ENCODE measurements around the gene EDA. TPM values are rescaled to one million over a fixed set of nuclear protein-coding genes. Genes with fewer than 3 reads are reported as not detected.

Gene EDA
- total RNA-seq, 1 experiment from 2014 or later: 5.2 TPM

GRCh38 chrX:69613946-69614345 is 2.0 kb upstream of the EDA start:
- BruUV-seq (replicated peaks): no TSS peak
- ChIA-PET CTCF (no interaction called here), POLR2A (no interaction called here), RAD21 (ENCODE audit: low non-redundant PET in 1 of 2, low total read pairs in 2 of 2, uncharacterized antibody in 2 of 2, unreplicated experiment in 2 of 2) (no interaction called here)
- H3K9me2 ChIP-seq (ENCODE audit: insufficient read depth): no peaks in the 10 kb centered on the region
- no peak overlapping the region for H3K4me3 ChIP-seq (replicated peaks in 1 of 2; ENCODE audit: low read depth in 1 of 2, low read length in 2 of 2)
- intact Hi-C loops (cut with micrococcal nuclease): loop anchor here (10.0 kb wide), 2 partner anchors 481 to 789 kb away; partner anchors contain the start of gene EFNB1
- H4K20me1 ChIP-seq (ENCODE audit: insufficient read depth): no peaks in the 10 kb centered on the region
- peaks cover 0 to 3% of the 10 kb centered on the region in 2 experiments; a peak in 1 of 4 replicates for H3K4me1 ChIP-seq (ENCODE audit: control insufficient read depth in 1 of 2, insufficient read depth in 2 of 2, low read length in 2 of 2)
- H2AFZ ChIP-seq (ENCODE audit: low read depth, low read length, poor library complexity, severe bottlenecking): no peak overlapping the region
- H3K36me3 ChIP-seq (ENCODE audit: control insufficient read depth in 1 of 2, insufficient read depth in 2 of 2, low read length in 2 of 2): no peaks in the 10 kb centered on the region
- H3K9me3 ChIP-seq (ENCODE audit: control insufficient read depth in 1 of 2, insufficient read depth in 1 of 2, low read depth in 1 of 2, low read length in 2 of 2): no peaks in the 10 kb centered on the region
- H3K79me2 ChIP-seq (ENCODE audit: insufficient read depth, low read length): no peaks in the 10 kb centered on the region
- H3K27me3 ChIP-seq (ENCODE audit: insufficient read depth, low read length): no peaks in the 10 kb centered on the region
- H3K9ac ChIP-seq (ENCODE audit: low read length): no peak overlapping the region
- DNase-seq (ENCODE audit: low read depth, low spot score) (no peak), ATAC-seq (no peak)
- no peak for TF ChIP-seq MAX (IDR thresholded peaks at IDR 0.05)
- no peak for TF ChIP-seq SP1 (IDR thresholded peaks at IDR 0.05; ENCODE audit: low read depth)
- TF ChIP-seq TCF7L2 (IDR thresholded peaks at IDR 0.05; ENCODE audit: borderline replicate concordance, extremely low read depth, insufficient read depth, insufficient read length): no peak
- TF ChIP-seq POLR2A (IDR thresholded peaks at IDR 0.05; ENCODE audit: borderline replicate concordance, extremely low read depth, insufficient read depth, insufficient read length): no peak
- TF ChIP-seq ZBTB33 (IDR thresholded peaks at IDR 0.05; ENCODE audit: extremely low read depth, insufficient replicate concordance, low read length): no peak
- no peak for TF ChIP-seq JUND (IDR thresholded peaks at IDR 0.05)
- TF ChIP-seq CBX3 (IDR thresholded peaks at IDR 0.05; ENCODE audit: low read depth): no peak
- no peak for TF ChIP-seq YY1 (IDR thresholded peaks at IDR 0.05; ENCODE audit: extremely low read depth, insufficient replicate concordance, low read depth, low read length)
- no peak for TF ChIP-seq EGR1 (IDR thresholded peaks at IDR 0.05; ENCODE audit: low read depth)
- TF ChIP-seq, protein P1, sequence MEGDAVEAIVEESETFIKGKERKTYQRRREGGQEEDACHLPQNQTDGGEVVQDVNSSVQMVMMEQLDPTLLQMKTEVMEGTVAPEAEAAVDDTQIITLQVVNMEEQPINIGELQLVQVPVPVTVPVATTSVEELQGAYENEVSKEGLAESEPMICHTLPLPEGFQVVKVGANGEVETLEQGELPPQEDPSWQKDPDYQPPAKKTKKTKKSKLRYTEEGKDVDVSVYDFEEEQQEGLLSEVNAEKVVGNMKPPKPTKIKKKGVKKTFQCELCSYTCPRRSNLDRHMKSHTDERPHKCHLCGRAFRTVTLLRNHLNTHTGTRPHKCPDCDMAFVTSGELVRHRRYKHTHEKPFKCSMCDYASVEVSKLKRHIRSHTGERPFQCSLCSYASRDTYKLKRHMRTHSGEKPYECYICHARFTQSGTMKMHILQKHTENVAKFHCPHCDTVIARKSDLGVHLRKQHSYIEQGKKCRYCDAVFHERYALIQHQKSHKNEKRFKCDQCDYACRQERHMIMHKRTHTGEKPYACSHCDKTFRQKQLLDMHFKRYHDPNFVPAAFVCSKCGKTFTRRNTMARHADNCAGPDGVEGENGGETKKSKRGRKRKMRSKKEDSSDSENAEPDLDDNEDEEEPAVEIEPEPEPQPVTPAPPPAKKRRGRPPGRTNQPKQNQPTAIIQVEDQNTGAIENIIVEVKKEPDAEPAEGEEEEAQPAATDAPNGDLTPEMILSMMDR (IDR thresholded peaks at IDR 0.05 in 2 of 3, conservative IDR thresholded peaks at IDR 0.05 in 1 of 3; ENCODE audit: borderline replicate concordance in 1 of 3, insufficient read depth in 1 of 3, low read depth in 2 of 3, low read length in 2 of 3): no peak
- no peak for TF ChIP-seq EZH2phosphoT487 (IDR thresholded peaks at IDR 0.05; ENCODE audit: borderline replicate concordance)
- no peak for TF ChIP-seq POLR2AphosphoS5 (IDR thresholded peaks at IDR 0.05; ENCODE audit: low read depth, low read length)
- TF ChIP-seq, protein P2, sequence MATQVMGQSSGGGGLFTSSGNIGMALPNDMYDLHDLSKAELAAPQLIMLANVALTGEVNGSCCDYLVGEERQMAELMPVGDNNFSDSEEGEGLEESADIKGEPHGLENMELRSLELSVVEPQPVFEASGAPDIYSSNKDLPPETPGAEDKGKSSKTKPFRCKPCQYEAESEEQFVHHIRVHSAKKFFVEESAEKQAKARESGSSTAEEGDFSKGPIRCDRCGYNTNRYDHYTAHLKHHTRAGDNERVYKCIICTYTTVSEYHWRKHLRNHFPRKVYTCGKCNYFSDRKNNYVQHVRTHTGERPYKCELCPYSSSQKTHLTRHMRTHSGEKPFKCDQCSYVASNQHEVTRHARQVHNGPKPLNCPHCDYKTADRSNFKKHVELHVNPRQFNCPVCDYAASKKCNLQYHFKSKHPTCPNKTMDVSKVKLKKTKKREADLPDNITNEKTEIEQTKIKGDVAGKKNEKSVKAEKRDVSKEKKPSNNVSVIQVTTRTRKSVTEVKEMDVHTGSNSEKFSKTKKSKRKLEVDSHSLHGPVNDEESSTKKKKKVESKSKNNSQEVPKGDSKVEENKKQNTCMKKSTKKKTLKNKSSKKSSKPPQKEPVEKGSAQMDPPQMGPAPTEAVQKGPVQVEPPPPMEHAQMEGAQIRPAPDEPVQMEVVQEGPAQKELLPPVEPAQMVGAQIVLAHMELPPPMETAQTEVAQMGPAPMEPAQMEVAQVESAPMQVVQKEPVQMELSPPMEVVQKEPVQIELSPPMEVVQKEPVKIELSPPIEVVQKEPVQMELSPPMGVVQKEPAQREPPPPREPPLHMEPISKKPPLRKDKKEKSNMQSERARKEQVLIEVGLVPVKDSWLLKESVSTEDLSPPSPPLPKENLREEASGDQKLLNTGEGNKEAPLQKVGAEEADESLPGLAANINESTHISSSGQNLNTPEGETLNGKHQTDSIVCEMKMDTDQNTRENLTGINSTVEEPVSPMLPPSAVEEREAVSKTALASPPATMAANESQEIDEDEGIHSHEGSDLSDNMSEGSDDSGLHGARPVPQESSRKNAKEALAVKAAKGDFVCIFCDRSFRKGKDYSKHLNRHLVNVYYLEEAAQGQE (IDR thresholded peaks at IDR 0.05; ENCODE audit: low read depth): no peak
- TF ChIP-seq ZFX (IDR thresholded peaks at IDR 0.05): no peak
- no peak for TF ChIP-seq FOSL1 (IDR thresholded peaks at IDR 0.05; ENCODE audit: low read depth)
- TF ChIP-seq, protein P3, sequence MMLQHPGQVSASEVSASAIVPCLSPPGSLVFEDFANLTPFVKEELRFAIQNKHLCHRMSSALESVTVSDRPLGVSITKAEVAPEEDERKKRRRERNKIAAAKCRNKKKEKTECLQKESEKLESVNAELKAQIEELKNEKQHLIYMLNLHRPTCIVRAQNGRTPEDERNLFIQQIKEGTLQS (IDR thresholded peaks at IDR 0.05): no peak
- no peak for TF ChIP-seq SIN3A (IDR thresholded peaks at IDR 0.05; ENCODE audit: low read depth)
- TF ChIP-seq ZNF274 (IDR thresholded peaks at IDR 0.05; ENCODE audit: low read depth, low read length): no peak
- TF ChIP-seq EZH2 (IDR thresholded peaks at IDR 0.05): no peak
- H3K27ac ChIP-seq (ENCODE audit: low read depth, low read length): no peak overlapping the region
- no peak overlapping the region for H3K4me2 ChIP-seq (ENCODE audit: low read length)
